Keratinocyte (primary cell): ENCODE measurements around the gene SDR39U1. TPM values are rescaled to one million over a fixed set of nuclear protein-coding genes. Genes with fewer than 3 reads are reported as not detected.

ENCODE experiments used
- DNase-seq: peaks from one replicate; pipeline ENCODE4 v3.0.0-alpha.2; 2011; ENCODE audit warnings: low read depth, missing footprints, low spot score
- FAIRE-seq: peaks from 2 replicates; lab custom pipeline; 2011; peaks lifted over from hg19 to GRCh38; lab: Jason Lieb, UNC
- H2AFZ ChIP-seq: 2 replicates; pipeline ENCODE4 v1.6.0; 2012; ENCODE audit warnings: low read length, control low read depth, inconsistent platforms; ENCODE audit not compliant: control insufficient read depth
- H3K27ac ChIP-seq: 2 replicates; pipeline ENCODE4 v1.5.1; 2011; ENCODE audit warnings: low read length; ENCODE audit not compliant: control insufficient read depth, insufficient read depth
- H3K27me3 ChIP-seq: 3 replicates; pipeline ENCODE4 v1.6.0; 2011; ENCODE audit warnings: low read length; ENCODE audit not compliant: control insufficient read depth, insufficient read depth; ENCODE audit errors: extremely low read depth
- H3K36me3 ChIP-seq, 2 experiments: 2 replicates in 1 of 2; 3 replicates in 1 of 2; pipeline ENCODE4 v1.5.1; 2011; ENCODE audit warnings: low read length in 2 of 2, mild to moderate bottlenecking in 1 of 2; ENCODE audit not compliant: control insufficient read depth in 2 of 2, insufficient read depth in 2 of 2; ENCODE audit errors: extremely low read depth in 1 of 2
- H3K4me1 ChIP-seq: 3 replicates; pipeline ENCODE4 v1.5.1; 2011; ENCODE audit warnings: low read length; ENCODE audit not compliant: control insufficient read depth, insufficient read depth; ENCODE audit errors: extremely low read depth
- H3K4me2 ChIP-seq: 3 replicates; pipeline ENCODE4 v1.6.0; 2011; ENCODE audit warnings: low read depth, low read length; ENCODE audit not compliant: control insufficient read depth, insufficient read depth; ENCODE audit errors: extremely low read depth
- H3K4me3 ChIP-seq, 3 experiments: fragments of 200-600 bp in 1 of 3; sonication (generic) in 1 of 3; 2 replicates in 2 of 3; 3 replicates in 1 of 3; pipeline ENCODE4 v1.5.1; 2011 to 2016; ENCODE audit warnings: low read length in 3 of 3, mild to moderate bottlenecking in 3 of 3, control low read depth in 2 of 3, inconsistent platforms in 1 of 3, low read depth in 1 of 3, mixed read lengths in 1 of 3, mixed run types in 1 of 3, moderate library complexity in 1 of 3; ENCODE audit not compliant: control insufficient read depth in 2 of 3, insufficient read depth in 2 of 3; ENCODE audit errors: extremely low read depth in 1 of 3
- H3K79me2 ChIP-seq: 2 replicates; pipeline ENCODE4 v1.6.0; 2012; ENCODE audit warnings: low read length; ENCODE audit not compliant: control insufficient read depth, insufficient read depth
- H3K9ac ChIP-seq: 3 replicates; pipeline ENCODE4 v1.6.0; 2011; ENCODE audit warnings: low read length; ENCODE audit not compliant: control insufficient read depth, insufficient read depth; ENCODE audit errors: extremely low read depth
- H3K9me1 ChIP-seq: 3 replicates; pipeline ENCODE4 v1.6.0; 2011; ENCODE audit warnings: low read length; ENCODE audit not compliant: control insufficient read depth, insufficient read depth; ENCODE audit errors: extremely low read depth
- H3K9me3 ChIP-seq: 2 replicates; pipeline ENCODE4 v1.5.1; 2012; ENCODE audit warnings: low read depth, low read length; ENCODE audit not compliant: control insufficient read depth
- H4K20me1 ChIP-seq: 3 replicates; pipeline ENCODE4 v1.6.0; 2011; ENCODE audit warnings: low read length; ENCODE audit not compliant: control insufficient read depth, insufficient read depth; ENCODE audit errors: extremely low read depth
- CTCF ChIP-seq, 3 experiments: IDR thresholded peaks in 1 of 3; conservative IDR thresholded peaks in 1 of 3; optimal IDR thresholded peaks in 1 of 3; 2 replicates in 2 of 3; 3 replicates in 1 of 3; pipeline versions ENCODE3 to v1.5.1; 2011; ENCODE audit warnings: low read length in 3 of 3, mild to moderate bottlenecking in 3 of 3, moderate library complexity in 2 of 3, control low read depth in 1 of 3, inconsistent platforms in 1 of 3; ENCODE audit not compliant: insufficient read depth in 2 of 3; ENCODE audit errors: extremely low read depth in 1 of 3
- EZH2 ChIP-seq: IDR thresholded peaks from one replicate; pipeline ENCODE4 v1.6.1; 2012; ENCODE audit warnings: inconsistent platforms, mild to moderate bottlenecking, low read length, moderate library complexity
- dilution Hi-C: fragments of 300-500 bp; cut with MboI; formaldehyde crosslinking; loops from one replicate; pipeline ENCODE4 v1.7.0; 2020; ENCODE audit warnings: low sequenced_read_pairs; ENCODE audit not compliant: extremely low pct_ligation_motif_present
- polyA plus RNA-seq, 5 experiments: library from polyadenylated mRNA; depleted of rRNA in 3 of 5; stranded (reverse) in 3 of 5; stranded (forward) in 1 of 5; unstranded in 1 of 5; fragments of >200 nt; gene quantifications; 1 replicate in 1 of 5; 2 replicates in 3 of 5; 3 replicates in 1 of 5; pipeline versions ENCODE4 v1.2.1 to v1.2.3, GENCODE V29; 2011 to 2012; ENCODE audit warnings: missing spikeins in 2 of 5, low read depth in 1 of 5, low replicate concordance in 1 of 5

The SDR39U1 gene
- polyA plus RNA-seq, 1 donor (not counting 4 experiments of a cell fraction or from before 2014, with no cell fraction given), result 27.4 TPM

GRCh38 chr14:24411443-24412389 is 30.9 kb downstream of the SDR39U1 start:
- DNase-seq, result no peak
- H3K9me3 ChIP-seq, result no peaks in the 10 kb centered on the region
- no peaks in the 10 kb centered on the region for H3K4me1 ChIP-seq
- H3K79me2 ChIP-seq, result no peaks in the 10 kb centered on the region
- peak; percentile 56 for FAIRE-seq
- peaks cover 2% of the 10 kb centered on the region for H3K9me1 ChIP-seq
- H2AFZ ChIP-seq, result no peak overlapping the region
- no peaks in the 10 kb centered on the region for H3K27me3 ChIP-seq
- no peak overlapping the region for H3K9ac ChIP-seq
- dilution Hi-C loops, result no loop called here
- TF ChIP-seq CTCF (optimal IDR thresholded peaks at IDR 0.05 in 1 of 3, IDR thresholded peaks at IDR 0.05 in 1 of 3, conservative IDR thresholded peaks at IDR 0.05 in 1 of 3; ENCODE audit: extremely low read depth in 1 of 3, insufficient read depth in 2 of 3, low read length in 3 of 3) (peak; percentile 71 to 80 (median 74)), EZH2 (no peak)
- no peaks in the 10 kb centered on the region for H4K20me1 ChIP-seq
- no peaks in the 10 kb centered on the region for H3K36me3 ChIP-seq
- H3K27ac ChIP-seq, result no peak overlapping the region
- H3K4me2 ChIP-seq, result no peak overlapping the region
- H3K4me3 ChIP-seq, result no peak overlapping the region

- no peaks in the 10 kb centered on the region for H3K36me3 ChIP-seq
- FAIRE-seq, result no peak
- TF ChIP-seq CTCF (optimal IDR thresholded peaks at IDR 0.05 in 1 of 3, IDR thresholded peaks at IDR 0.05 in 1 of 3, conservative IDR thresholded peaks at IDR 0.05 in 1 of 3; ENCODE audit: extremely low read depth in 1 of 3, insufficient read depth in 2 of 3, low read length in 3 of 3) (no peak), EZH2 (no peak)
- no peak overlapping the region for H3K4me2 ChIP-seq
- no peaks in the 10 kb centered on the region for H3K9me3 ChIP-seq
- peaks cover 2% of the 10 kb centered on the region for H3K9me1 ChIP-seq
- dilution Hi-C loops, result no loop called here
- DNase-seq, result no peak
- H3K4me3 ChIP-seq, result no peak overlapping the region
- H2AFZ ChIP-seq, result no peak overlapping the region
- no peaks in the 10 kb centered on the region for H3K27me3 ChIP-seq
- no peaks in the 10 kb centered on the region for H3K4me1 ChIP-seq
- no peaks in the 10 kb centered on the region for H4K20me1 ChIP-seq
- no peaks in the 10 kb centered on the region for H3K79me2 ChIP-seq
- H3K27ac ChIP-seq, result no peak overlapping the region
- H3K9ac ChIP-seq, result no peak overlapping the region
Measured at GRCh38 chr14:24409956-24410355, 32.6 kb downstream of the SDR39U1 start.
